GM19351 (cell line): ENCODE data around the gene KDM5C.
"Not testable (repeated sequence)": the region's sequence is repeated elsewhere in the genome, so short reads cannot be mapped to it uniquely, and the experiment has no call there.

ENCODE experiments used
- ATAC-seq: cut with Tn5 transposase; IDR thresholded peaks from one replicate; pipeline ENCODE4 v1.9.1; 2021; ENCODE audit warnings: mild to moderate bottlenecking, moderate library complexity; ENCODE audit not compliant: unreplicated experiment

The KDM5C gene

DNA sequence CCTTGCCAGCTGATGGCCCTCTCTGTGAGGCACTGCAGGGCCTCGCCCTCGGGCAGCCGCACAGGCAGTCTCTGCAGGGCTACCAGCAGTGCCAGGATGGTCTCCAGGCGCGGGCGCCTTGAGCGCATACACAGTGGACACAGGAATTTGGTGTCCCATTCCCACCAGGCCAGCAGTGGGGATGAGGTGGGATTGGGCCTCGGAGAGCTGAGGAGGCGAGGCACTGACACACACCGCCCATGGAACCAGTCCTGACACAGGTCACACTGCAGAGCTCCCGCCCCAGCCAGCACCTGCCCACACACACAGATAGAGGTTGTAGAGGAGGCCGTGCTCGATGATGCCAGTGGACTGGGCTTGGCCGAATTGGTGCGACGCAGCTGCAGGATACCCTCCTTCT lies 30.7 kb downstream of the KDM5C start:
- no peak for ATAC-seq

DNA sequence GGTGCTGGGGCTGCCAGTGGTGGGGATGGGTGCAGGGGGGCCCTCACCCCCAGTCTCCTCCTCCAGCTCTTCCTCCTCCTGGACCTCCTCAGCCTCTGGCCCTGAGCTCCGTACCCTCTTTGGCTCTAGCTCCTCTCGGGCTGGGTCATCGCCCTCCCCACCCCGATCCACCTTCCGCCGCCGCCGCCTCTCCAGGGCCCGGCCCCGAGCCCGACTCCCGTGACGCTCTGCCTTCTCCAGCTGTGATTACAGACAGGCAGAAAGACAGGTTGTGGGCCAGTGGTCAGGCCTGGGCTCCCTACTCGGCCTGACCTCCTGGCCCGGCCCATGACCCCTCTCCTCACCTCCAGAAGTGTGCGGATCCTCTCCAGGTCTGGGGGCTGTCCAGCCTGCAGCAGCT lies 31.9 kb downstream of the KDM5C start:
- ATAC-seq, result no peak

DNA sequence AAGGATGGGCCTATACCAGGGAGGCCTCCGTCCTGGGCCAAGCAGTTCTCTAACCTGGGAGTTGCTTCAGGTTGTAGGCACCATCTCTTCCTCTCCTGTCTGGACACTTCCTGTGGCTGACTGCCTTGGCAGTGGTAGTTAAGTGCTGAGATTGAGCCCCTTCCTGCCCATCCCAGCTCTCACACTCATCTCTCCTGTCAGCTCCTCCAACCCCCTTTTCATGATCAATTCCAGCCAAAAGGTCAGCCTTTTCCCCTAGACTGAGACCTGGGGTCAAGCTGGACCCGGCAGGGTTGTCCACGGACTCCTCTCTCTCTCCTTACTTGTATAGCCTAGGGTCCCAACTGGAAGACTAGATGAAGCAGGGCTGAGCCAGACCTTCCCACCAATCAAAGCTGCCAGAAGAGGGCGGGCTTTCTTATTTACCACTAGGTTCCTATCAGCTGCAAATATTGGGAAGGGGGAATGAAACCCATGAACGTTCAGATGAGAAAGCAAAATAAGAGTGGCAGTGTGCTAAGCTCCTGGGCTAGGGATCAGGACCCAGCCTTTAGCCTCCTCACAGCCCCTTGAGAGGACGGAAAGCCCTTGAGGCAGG lies 34.5 kb downstream of the KDM5C start:
- no peak for ATAC-seq

DNA sequence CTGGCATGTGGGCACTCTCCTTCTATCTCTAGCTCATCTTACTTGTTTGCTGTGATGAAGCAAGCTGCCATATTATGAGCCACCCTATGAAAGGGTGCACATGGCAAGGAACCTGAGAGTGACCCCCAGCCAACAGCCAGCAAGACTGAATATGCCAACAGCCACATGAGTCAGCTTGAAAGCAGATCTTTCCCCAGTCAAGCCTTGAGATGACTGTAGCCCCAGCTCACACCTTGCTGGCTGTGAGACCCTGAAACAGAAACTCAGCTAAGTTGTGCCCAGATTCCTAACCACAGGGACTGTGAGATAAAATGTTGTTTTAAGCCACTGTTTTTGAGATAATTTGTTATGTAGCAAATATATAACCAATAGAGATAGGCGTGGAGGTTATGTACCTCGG lies 36.2 kb downstream of the KDM5C start:
- peak; percentile 75 for ATAC-seq

DNA sequence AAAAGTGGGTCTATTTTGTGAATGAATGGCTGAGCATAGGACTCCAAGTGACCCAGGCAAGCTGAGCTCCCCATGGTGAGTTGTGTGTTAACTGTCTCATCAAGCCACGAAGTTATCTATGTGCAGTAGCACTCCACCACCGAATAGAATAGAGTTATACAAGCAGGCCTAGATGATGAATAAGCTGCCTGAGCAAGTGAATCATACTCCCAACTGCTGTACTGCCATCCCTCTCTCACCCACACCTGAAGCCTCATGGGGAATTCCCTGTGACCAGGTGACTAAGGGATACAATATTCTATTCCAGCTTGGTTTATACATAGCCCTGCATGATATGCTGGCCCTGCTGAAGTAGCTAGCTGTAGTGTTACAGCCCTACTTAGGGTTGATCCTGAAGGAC lies 38.7 kb downstream of the KDM5C start:
- ATAC-seq, result no peak

DNA sequence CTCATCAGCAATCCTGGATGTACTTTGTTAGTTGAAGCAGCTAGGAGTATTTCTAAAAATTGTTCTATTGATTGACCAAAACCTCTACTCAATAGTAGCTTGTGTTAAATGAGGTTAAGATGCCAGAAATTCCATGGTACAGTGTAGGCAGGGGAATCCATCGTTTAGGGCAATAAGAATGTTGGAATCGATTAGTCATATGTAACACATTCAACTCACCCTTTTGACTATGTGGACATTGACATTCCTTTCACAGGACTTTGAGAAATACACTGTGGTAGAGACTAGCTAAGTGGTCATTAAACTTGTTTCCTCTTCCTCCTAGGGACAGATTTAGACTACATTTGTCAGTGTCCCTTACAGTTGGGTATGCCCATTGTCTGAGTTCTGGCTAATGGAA lies 40.2 kb downstream of the KDM5C start:
- ATAC-seq, result no peak

DNA sequence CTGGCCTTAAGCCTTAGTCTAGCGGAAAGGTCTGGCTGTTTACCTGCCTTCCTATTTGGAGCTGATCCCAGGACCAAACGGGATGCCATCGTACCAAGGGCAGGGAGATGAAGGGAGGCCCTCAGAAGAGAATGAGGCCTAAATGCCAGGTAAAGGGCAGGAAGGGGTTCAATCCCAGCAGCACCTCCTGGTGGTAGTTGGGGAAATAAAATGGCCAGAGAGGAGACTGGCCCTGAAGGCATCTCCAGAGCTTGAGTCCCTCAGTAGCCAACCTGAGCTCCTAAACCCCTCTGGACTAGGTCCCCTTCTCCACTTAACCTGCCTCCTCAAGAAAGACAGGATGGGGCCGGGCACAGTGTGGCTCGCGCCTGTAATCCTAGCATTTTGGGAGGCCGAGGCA lies 53.7 kb downstream of the KDM5C start:
- no peak for ATAC-seq

DNA sequence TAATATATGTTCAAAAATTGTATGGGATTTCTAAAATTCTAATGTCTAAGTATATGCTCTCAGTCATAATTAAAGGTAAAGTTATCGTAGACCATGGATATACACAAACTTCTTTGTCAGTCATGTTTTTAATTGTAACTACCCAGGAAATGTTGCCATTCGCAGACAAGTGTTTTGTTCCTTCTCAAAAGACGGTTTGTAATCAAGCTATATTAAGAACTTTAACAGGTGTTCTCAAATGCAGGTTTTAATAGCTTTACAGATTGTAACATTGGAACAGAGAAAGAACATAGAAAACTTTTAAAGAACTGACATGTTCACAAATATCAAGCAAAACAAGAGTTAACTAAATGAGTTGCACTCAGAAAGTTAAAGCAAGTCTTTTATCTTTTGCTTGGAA lies 58.9 kb downstream of the KDM5C start:
- ATAC-seq, result no peak

DNA sequence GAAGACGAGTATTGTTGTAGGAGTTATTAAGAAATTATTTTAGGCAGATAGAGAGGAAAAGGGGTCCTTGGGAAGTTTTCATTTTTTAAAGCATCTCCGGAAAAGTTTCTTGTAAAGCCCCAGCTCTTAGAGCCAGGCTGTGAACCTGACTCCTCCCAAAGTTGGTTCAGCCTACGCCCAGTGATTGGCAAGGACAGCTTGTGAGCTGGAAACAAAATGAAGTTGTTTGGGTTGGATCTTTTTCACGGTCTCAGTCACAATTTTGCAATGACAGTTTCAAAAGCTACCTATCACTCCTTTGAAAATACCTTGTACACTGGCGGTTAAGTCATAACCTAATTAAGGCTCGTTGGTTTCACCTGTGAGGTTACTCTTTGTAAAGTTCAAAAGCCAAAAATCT lies 60.4 kb downstream of the KDM5C start:
- not testable (repeated sequence) for ATAC-seq

DNA sequence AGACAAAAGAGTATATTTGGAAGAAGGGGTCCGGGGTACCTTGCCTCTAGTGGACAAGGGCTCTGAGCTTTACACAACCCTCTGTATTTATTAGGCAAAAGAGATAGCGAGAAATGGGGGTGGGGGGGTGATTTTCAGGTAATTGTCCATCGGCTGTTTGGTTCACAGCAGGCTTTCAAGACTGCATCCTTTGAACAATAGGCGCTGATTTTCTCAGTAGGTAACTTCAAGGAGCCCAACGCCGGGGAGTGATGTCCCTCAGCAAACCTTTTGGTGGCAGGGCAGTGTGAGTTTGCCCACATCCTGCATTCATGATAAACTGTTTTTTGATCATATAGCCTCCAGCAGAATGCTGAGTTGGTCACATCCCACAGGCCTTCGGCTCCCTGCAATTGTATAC lies 61.6 kb downstream of the KDM5C start:
- no peak for ATAC-seq

DNA sequence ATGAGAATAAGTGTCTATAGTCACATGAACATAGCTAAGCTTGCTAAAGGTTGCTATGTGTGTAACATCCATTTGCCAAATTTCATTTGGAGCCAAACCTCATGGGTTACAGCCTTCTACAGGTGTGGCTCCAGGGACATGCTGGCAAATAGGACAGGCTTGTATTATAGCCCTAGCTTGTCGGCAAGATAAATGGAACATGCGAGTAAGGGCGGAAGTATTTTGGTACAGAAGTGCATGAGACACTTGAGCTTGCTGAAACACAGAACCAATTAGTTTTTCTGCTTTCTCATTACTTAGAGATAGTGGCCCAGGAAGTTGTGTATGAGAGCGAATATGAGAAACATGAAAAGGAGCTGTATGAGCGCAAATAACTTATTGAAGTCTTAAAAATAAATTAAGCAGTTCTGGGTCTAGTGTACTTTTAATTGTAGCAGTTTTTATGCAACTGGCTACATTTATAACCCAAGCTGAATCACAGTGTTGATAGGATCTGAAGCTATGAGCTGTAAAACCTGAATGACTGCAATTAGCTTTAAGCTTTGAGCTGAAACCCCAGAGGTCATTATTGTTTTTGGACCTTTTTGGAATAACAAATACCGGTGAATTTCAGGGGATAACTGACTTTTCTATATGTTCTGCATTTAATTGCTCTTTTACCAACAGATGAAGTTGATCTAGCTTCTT lies 64.6 kb downstream of the KDM5C start:
- ATAC-seq, result no peak

DNA sequence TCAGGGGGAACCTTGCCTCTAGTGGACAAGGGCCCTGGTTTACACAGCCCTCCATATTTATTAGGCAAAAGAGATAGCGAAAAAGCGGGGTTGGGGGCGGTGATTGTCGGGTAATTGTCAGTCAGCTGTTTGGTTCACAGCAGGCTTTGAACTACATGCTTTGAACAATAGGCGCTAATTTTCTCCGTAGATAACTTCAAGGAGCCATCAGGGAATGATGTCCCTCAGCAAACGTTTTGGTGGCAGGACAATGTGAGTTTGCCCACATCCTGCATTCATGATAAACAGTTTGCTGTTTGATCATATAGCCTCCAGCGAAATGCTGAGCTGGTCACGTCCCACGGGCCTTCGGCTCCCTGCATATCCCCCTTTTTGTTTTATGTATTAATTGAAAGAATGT lies 65.8 kb downstream of the KDM5C start:
- no peak for ATAC-seq

DNA sequence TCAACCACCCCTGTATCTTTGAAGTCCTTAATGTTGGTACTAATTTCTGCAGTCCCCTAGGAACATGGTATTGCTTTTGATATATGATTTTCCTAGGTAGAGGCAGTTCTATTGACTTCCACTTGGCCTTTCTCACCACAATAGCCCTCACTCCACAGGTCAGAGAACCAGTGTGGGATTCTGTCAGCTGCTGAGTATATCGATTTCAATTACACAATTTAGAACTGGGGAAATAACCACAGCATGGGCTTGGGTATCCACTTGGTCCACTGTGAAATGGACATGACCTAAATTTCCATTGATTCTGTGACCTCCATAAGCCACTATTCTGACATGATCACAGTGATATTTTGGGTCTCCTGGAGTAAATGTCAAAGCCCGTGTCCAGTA lies 68.8 kb downstream of the KDM5C start:
- no peak for ATAC-seq

DNA sequence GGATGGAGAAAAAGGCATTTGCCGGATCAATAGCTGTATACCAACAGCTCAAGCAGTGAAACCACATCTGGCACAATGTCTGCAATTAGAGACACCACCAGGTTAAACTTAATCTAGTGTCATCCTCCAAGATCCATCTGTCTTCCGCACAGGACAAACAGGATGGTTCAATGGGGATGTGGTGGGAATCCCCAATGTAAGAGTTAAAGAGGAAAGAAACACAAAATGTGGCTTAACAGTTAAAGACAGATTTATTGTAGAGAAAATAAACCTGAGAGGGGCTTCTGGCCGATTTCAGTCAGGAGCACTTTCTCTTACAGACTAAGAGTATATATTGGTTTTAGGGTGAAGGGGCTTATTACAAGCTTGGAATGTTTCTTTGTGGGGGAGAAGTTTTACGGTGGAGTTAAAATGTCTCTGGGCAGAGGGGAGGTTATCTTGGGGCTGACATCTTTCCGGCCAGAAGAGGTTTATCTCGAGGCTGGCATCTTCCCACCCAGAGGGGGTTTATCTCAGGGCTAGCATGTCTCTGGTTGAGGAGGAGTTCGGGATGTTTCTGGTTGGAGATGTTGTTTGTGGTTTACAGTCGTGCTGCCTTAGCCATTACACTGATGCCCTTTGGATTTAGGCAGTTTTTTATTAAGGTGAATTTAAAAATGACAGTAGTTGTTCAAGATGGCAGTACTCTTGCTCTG lies 69.3 kb downstream of the KDM5C start:
- no peak for ATAC-seq

DNA sequence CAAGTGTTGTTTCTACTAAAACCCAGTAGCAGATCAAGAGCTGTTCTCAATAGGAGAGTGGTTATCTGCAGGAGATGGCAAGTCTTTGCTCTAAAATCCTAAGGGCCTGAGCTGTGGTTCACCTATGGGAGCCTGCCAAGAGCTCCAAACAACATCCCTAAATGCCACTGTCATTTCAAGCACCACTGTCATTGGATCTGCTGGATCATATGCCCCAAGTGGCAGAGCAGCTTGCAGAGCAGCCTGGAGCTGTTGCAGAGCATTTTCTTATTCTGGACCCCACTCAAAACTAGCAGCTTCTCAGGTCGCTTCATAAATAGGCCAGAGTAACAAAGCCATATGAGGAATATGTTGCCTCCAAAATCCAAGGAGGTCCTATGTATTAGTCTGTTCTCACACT lies 71.4 kb downstream of the KDM5C start:
- no peak for ATAC-seq
